ENCODE data around the gene BMERB1.
"Not testable (repeated sequence)": the region's sequence is repeated elsewhere in the genome, so short reads cannot be mapped to it uniquely, and the experiment has no call there.

Gene BMERB1

GRCh38 chr16:15523092-15523541 lies 88.7 kb downstream of the BMERB1 start:
- no peak for DNase-seq (ENCODE audit: low read depth in 2 of 2)

- DNase-seq (ENCODE audit: low read depth in 2 of 2) = no peak
Observed at GRCh38 chr16:15523939-15524338, 89.6 kb downstream of the BMERB1 start.

- no peak for DNase-seq (ENCODE audit: low read depth in 2 of 2)
Observed at GRCh38 chr16:15524966-15525365, 90.6 kb downstream of the BMERB1 start.

GRCh38 chr16:15526097-15526496 lies 91.7 kb downstream of the BMERB1 start:
- no peak for DNase-seq (ENCODE audit: low read depth in 2 of 2)

GRCh38 chr16:15526731-15527130 lies 92.3 kb downstream of the BMERB1 start:
- DNase-seq (ENCODE audit: low read depth in 2 of 2) = no peak

GRCh38 chr16:15529673-15530072 lies 95.3 kb downstream of the BMERB1 start:
- DNase-seq (ENCODE audit: low read depth in 2 of 2) = no peak

GRCh38 chr16:15530085-15530484 lies 95.7 kb downstream of the BMERB1 start:
- DNase-seq (ENCODE audit: low read depth in 2 of 2) = no peak

- no peak for DNase-seq (ENCODE audit: low read depth in 2 of 2)
Observed at GRCh38 chr16:15532825-15533224, 98.4 kb downstream of the BMERB1 start.

- no peak for DNase-seq (ENCODE audit: low read depth in 2 of 2)
Observed at GRCh38 chr16:15533386-15533785, 99.0 kb downstream of the BMERB1 start.

GRCh38 chr16:15535772-15536171 lies 101.4 kb downstream of the BMERB1 start:
- DNase-seq (ENCODE audit: low read depth in 2 of 2) = no peak

- DNase-seq (ENCODE audit: low read depth in 2 of 2) = no peak
Observed at GRCh38 chr16:15536843-15537242, 102.5 kb downstream of the BMERB1 start.

- no peak for DNase-seq (ENCODE audit: low read depth in 2 of 2)
Observed at GRCh38 chr16:15538507-15538906, 104.1 kb downstream of the BMERB1 start.

GRCh38 chr16:15539197-15539596 lies 104.8 kb downstream of the BMERB1 start:
- DNase-seq (ENCODE audit: low read depth in 2 of 2) = no peak

- no peak for DNase-seq (ENCODE audit: low read depth in 2 of 2)
Observed at GRCh38 chr16:15542261-15542660, 107.9 kb downstream of the BMERB1 start.

- DNase-seq (ENCODE audit: low read depth in 2 of 2) = no peak
Observed at GRCh38 chr16:15542734-15543347, 108.5 kb downstream of the BMERB1 start.

GRCh38 chr16:15544405-15544804 lies 110.0 kb downstream of the BMERB1 start:
- DNase-seq (ENCODE audit: low read depth in 2 of 2) = no peak

GRCh38 chr16:15545544-15545943 lies 111.2 kb downstream of the BMERB1 start:
- no peak for DNase-seq (ENCODE audit: low read depth in 2 of 2)

GRCh38 chr16:15547072-15547767 lies 112.8 kb downstream of the BMERB1 start:
- not testable (repeated sequence) for DNase-seq (ENCODE audit: low read depth in 2 of 2)

GRCh38 chr16:15547768-15548096 lies 113.3 kb downstream of the BMERB1 start:
- no peak for DNase-seq (ENCODE audit: low read depth in 2 of 2)

- DNase-seq (ENCODE audit: low read depth in 2 of 2) = no peak
Observed at GRCh38 chr16:15548482-15548891, 114.1 kb downstream of the BMERB1 start.

GRCh38 chr16:15552507-15552906 lies 118.1 kb downstream of the BMERB1 start:
- no peak for DNase-seq (ENCODE audit: low read depth in 2 of 2)

GRCh38 chr16:15553313-15554088 lies 119.1 kb downstream of the BMERB1 start:
- DNase-seq (ENCODE audit: low read depth in 2 of 2) = peak; percentile 21 to 48

- DNase-seq (ENCODE audit: low read depth in 2 of 2) = no peak
Observed at GRCh38 chr16:15556130-15556529, 121.7 kb downstream of the BMERB1 start.

Data from stimulated activated CD4-positive, alpha-beta T cell treated with anti-CD3 and anti-CD28 coated beads, Interleukin-15, amount 100 ng/mL, for 48 hours (primary cell).